SKM-1 (cell line): ENCODE data around the gene SCD5.

Experiments used
- DNase-seq: peaks from one replicate; lab custom pipeline; 2025; ENCODE audit not compliant: unreplicated experiment; lab: John Stamatoyannopoulos, UW

The SCD5 gene

GRCh38 chr4:82599336-82599735, 199.3 kb downstream of the SCD5 start:
- no peak for DNase-seq

GRCh38 chr4:82594456-82594855, 204.1 kb downstream of the SCD5 start:
- DNase-seq = no peak

DNA sequence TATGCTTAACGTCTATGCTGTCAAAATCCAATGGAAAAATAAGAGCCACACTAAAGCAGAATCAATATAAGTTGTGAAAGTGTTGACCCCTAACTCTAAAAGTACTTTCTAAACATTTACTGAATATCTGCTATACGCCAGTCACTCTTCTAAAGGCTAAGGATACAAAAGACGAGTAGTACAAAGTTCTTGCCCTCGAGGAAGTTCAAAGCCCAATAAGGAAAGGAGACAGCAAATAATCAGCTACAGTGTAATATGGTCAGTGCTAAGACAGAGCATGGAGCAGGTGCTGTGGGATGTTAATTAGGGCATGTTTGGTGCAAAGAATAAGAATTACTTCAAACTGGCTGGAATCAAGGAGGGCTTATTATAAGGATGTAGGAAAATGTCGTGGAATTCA, 205.2 kb downstream of the SCD5 start:
- DNase-seq = no peak

DNA sequence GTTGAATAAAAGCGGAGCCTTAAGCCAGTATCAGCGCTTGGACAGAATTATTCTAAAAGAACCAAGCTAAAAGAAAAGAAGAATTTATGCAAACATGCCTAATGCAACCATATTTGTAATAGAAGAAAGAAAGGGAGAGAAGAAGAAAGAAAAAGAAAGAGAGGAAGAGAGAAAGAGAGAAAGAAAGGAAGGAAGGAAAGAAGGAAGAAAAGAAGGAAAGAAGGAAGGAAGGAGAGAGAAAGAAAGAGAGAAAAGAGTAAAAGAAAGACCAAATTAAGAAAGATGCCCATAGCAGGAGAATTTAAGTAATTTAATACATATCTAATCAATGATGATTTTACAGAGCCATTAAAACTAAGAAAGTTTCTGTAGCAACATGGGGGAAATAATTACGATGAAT, 206.0 kb downstream of the SCD5 start:
- DNase-seq = no peak

GRCh38 chr4:82591592-82591991, 207.0 kb downstream of the SCD5 start:
- DNase-seq = no peak

GRCh38 chr4:82589756-82590155, 208.8 kb downstream of the SCD5 start:
- no peak for DNase-seq

- DNase-seq = no peak
Measured at GRCh38 chr4:82588771-82589270, 209.8 kb downstream of the SCD5 start.

DNA sequence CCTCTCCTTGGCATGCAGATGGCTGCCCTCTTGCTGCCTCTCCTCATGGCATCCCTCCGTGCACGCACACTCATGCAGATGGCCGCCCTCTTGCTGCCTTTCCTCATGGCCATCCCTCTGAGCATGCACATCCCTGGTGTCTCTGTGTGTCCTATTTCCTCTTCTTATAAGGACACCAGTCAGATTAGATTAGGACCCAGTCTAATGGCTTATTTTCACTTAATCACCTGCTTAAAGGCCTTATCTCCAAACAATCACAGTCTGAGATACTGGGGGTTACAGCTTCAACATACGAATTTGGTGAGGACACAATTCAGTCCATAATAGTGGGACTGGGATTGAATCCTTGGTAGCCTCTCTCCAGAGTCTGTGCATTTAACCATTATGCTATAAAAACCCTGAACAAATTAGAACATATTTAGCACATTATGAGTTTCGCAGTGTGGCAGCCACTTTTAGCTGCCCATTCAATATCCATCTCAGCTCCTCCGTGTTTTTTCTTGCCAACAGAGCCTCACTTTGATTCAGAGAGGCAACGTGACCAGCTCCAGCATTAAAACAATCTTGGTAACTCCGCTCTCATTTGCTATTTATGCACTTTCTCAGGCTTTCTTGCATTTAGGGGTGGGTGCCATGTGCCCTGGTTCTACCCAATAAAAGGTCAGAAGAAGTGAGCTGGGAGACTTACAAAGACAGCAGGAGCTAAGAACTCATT, 210.6 kb downstream of the SCD5 start:
- no peak for DNase-seq

DNA sequence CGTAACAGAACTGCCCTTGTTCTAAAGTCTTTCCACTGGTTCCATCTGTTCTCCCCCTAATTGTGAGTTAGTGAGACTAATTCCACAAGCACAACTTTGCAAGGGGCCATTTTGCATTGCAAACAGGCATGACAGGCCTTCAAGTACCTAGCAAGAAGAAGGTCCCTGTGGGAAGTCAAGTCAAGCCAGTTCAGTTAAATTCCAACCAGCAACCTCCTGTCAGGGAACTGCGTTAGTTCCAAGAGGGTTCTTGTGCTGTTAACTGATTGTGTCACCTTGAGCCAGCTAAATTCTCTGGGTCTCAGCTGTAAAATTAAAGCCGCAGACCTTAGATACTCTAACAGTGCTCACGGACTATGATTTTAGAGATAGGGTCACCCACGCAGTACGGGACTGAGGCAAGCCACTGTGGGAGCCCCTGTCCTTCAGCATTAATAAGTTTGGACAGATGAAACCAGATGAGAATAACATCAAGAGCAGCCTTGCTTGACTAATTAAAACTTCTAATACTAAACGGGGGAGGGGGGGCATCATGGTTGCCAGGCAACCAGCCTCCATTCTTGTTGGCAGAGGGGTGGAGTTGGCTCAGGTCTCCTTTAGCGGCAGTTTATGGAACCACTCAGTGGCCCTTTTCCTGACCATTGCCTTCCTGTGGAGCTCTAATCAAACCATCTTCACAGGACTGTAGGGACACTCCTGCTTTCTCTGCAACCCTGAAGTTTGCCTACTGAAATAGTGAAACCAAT, 212.7 kb downstream of the SCD5 start:
- DNase-seq = no peak

- DNase-seq = no peak
Measured at GRCh38 chr4:82584931-82585330, 213.7 kb downstream of the SCD5 start.

DNA sequence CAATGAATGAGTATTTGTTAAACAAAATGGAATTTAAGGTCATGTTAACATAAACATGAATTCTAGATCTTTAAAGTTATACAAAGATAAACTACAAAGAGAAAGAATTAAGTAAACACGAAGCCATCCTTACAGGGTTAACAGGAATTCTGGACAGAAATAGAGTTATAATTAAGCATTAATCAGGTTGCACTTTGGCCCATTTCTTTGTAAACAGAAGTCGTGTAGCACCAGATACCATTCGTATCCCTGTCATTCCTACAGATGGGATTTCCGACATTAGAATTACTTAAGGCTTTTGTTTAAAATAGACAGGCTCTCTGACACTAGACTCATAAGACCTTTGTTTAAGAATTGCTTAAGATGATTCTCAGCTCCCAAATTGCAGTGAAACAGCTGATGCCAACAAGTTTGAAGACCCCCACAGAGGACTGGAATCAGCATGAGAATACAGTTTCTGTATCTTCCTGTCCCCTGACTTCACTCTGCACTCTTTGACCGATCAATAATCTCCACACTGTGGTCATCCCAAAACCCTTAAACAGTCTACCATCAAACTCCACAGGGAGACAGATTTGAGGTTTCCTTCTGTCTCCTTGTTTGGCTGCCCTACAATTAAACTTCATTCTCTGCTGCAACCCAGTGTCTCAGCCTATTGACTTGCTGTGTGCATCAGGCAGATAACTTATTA, 214.6 kb downstream of the SCD5 start:
- no peak for DNase-seq

- no peak for DNase-seq
Measured at GRCh38 chr4:82579932-82580331, 218.7 kb downstream of the SCD5 start.
